ENCODE measurements around the gene MSH6.

MSH6 gene

DNA sequence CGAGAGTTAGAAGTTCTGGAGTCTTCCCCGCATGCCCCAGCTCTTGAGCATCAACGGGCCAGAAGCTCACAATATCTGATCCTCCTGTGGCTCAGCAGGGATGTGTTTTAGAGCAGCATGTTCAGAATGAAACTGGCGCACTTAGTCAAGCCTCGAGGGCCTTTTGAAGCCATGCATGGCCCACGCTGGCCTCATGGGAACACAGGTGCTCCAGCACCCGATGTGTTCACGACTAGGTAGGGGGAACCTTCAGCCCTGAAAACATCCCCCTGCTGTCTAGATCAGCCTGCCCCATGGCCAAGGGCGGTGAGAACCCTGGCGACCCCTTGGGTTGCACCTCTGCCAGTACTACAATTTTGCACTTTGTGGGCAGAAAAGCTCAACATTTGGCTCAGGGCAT, 32.8 kb downstream of the MSH6 start:
- ChIA-PET CTCF (no interaction called here), POLR2A (no interaction called here)
- DNase-seq (ENCODE audit: extremely low spot score) = no peak
- TF ChIP-seq SP1 (IDR thresholded peaks at IDR 0.05) (no peak), L3MBTL2 (conservative IDR thresholded peaks at IDR 0.05) (no peak), TARDBP (IDR thresholded peaks at IDR 0.05) (no peak), ARNT (IDR thresholded peaks at IDR 0.05) (no peak), FOXM1 (IDR thresholded peaks at IDR 0.05; ENCODE audit: borderline replicate concordance) (no peak), HDGF (IDR thresholded peaks at IDR 0.05; ENCODE audit: borderline replicate concordance) (no peak), ZNF384 (IDR thresholded peaks at IDR 0.05) (no peak), FOXK2 (IDR thresholded peaks at IDR 0.05) (no peak), NFRKB (IDR thresholded peaks at IDR 0.05) (no peak), CTBP1 (IDR thresholded peaks at IDR 0.05; ENCODE audit: borderline replicate concordance) (no peak), SUZ12 (IDR thresholded peaks at IDR 0.05) (no peak), LEF1 (IDR thresholded peaks at IDR 0.05; ENCODE audit: borderline replicate concordance) (no peak)
- TF ChIP-seq, protein P1, sequence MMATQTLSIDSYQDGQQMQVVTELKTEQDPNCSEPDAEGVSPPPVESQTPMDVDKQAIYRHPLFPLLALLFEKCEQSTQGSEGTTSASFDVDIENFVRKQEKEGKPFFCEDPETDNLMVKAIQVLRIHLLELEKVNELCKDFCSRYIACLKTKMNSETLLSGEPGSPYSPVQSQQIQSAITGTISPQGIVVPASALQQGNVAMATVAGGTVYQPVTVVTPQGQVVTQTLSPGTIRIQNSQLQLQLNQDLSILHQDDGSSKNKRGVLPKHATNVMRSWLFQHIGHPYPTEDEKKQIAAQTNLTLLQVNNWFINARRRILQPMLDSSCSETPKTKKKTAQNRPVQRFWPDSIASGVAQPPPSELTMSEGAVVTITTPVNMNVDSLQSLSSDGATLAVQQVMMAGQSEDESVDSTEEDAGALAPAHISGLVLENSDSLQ (IDR thresholded peaks at IDR 0.05) = no peak

DNA sequence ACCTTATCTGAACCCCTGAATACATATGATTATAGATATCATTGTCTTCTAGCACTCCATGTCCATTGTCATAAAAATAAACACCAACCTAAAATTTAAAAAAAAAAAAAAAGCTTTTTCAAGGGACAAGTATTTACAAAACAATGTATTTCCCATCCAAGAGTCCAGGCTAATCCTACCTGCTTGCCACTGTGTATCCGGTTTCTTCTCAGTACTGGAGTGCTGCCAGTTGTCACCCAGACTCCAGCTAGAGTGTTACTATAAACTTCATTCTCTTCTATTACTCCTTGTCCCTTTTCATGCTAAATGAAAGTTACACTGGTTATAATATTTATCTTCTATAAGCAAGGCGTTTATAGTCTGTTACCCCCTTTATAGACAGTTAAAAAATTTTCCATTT, 35.8 kb downstream of the MSH6 start:
- CTCF ChIA-PET = no interaction called here
- TF ChIP-seq CTBP1 (IDR thresholded peaks at IDR 0.05; ENCODE audit: borderline replicate concordance) (no peak), SP1 (IDR thresholded peaks at IDR 0.05) (no peak), TARDBP (IDR thresholded peaks at IDR 0.05) (no peak), FOXK2 (IDR thresholded peaks at IDR 0.05) (no peak), LEF1 (IDR thresholded peaks at IDR 0.05; ENCODE audit: borderline replicate concordance) (no peak), BHLHE40 (IDR thresholded peaks at IDR 0.05; ENCODE audit: borderline replicate concordance) (no peak), FOXM1 (IDR thresholded peaks at IDR 0.05; ENCODE audit: borderline replicate concordance) (no peak), NFRKB (IDR thresholded peaks at IDR 0.05) (no peak), L3MBTL2 (conservative IDR thresholded peaks at IDR 0.05) (no peak), ARNT (IDR thresholded peaks at IDR 0.05) (no peak), FOXA1 (IDR thresholded peaks at IDR 0.05) (no peak), ZNF384 (IDR thresholded peaks at IDR 0.05) (no peak), SUZ12 (IDR thresholded peaks at IDR 0.05) (no peak), HDGF (IDR thresholded peaks at IDR 0.05; ENCODE audit: borderline replicate concordance) (no peak), ELF4 (IDR thresholded peaks at IDR 0.05) (no peak)
- TF ChIP-seq, protein P1 (IDR thresholded peaks at IDR 0.05) = no peak
- POLR2A ChIA-PET = no interaction called here
- DNase-seq (ENCODE audit: extremely low spot score) = no peak

DNA sequence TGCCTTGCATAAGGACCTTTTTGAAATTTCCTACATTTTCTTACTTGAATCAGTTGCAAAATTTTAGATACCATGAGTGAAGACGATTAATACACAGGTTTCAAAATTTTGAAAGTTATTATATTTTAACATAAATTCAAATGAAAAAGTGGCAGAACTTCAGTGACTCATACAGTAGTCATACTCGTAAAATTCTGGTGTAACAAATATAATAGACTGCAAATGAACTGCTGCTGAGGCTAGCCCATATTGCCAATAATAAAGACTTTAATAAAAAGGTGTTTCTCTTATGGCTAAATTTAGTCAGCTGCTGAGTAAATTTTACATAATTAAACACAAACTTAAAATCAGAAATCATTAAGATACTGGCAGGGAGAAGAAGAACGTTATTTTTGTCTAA, 36.9 kb downstream of the MSH6 start:
- CTCF ChIA-PET = no interaction called here
- DNase-seq (ENCODE audit: extremely low spot score) = no peak
- TF ChIP-seq ELF4 (IDR thresholded peaks at IDR 0.05) (no peak), FOXM1 (IDR thresholded peaks at IDR 0.05; ENCODE audit: borderline replicate concordance) (no peak), TARDBP (IDR thresholded peaks at IDR 0.05) (no peak), SUZ12 (IDR thresholded peaks at IDR 0.05) (no peak), CTBP1 (IDR thresholded peaks at IDR 0.05; ENCODE audit: borderline replicate concordance) (no peak), LEF1 (IDR thresholded peaks at IDR 0.05; ENCODE audit: borderline replicate concordance) (no peak), ZNF384 (IDR thresholded peaks at IDR 0.05) (no peak), NFRKB (IDR thresholded peaks at IDR 0.05) (no peak), FOXK2 (IDR thresholded peaks at IDR 0.05) (no peak)
- POLR2A ChIA-PET = no interaction called here

DNA sequence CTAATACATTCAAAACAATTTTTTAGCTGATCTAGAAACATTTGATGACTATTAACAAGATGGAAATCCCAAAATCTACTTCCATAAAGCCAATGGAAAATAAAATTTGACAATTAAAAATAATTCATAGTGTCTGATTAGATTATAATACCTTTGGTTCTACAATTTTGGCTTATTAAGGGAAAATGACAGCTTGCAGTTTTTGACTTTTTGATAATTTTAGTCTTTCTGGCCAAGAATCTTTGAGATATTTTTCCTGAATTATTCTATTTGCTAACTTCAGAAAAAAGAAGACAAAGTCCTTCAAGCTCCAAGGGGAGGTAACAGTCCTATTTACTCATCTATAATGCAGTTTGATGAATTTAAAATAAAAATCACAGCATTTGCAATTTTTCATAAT, 39.6 kb downstream of the MSH6 start:
- no peak for DNase-seq (ENCODE audit: extremely low spot score)
- POLR2A ChIA-PET = no interaction called here
- CTCF ChIA-PET = interaction anchor here (0.5 kb wide), 1 partner anchor 16 kb away, joined by 3 read pairs; no protein-coding TSS in a partner anchor
- TF ChIP-seq L3MBTL2 (conservative IDR thresholded peaks at IDR 0.05) (no peak), CTBP1 (IDR thresholded peaks at IDR 0.05; ENCODE audit: borderline replicate concordance) (no peak), NFRKB (IDR thresholded peaks at IDR 0.05) (no peak), ARNT (IDR thresholded peaks at IDR 0.05) (no peak), LEF1 (IDR thresholded peaks at IDR 0.05; ENCODE audit: borderline replicate concordance) (no peak), FOXK2 (IDR thresholded peaks at IDR 0.05) (no peak), ELF4 (IDR thresholded peaks at IDR 0.05) (no peak), FOXM1 (IDR thresholded peaks at IDR 0.05; ENCODE audit: borderline replicate concordance) (no peak), HDGF (IDR thresholded peaks at IDR 0.05; ENCODE audit: borderline replicate concordance) (no peak), BHLHE40 (IDR thresholded peaks at IDR 0.05; ENCODE audit: borderline replicate concordance) (no peak), TARDBP (IDR thresholded peaks at IDR 0.05) (no peak)
- TF ChIP-seq, protein P1 (IDR thresholded peaks at IDR 0.05) = no peak

DNA sequence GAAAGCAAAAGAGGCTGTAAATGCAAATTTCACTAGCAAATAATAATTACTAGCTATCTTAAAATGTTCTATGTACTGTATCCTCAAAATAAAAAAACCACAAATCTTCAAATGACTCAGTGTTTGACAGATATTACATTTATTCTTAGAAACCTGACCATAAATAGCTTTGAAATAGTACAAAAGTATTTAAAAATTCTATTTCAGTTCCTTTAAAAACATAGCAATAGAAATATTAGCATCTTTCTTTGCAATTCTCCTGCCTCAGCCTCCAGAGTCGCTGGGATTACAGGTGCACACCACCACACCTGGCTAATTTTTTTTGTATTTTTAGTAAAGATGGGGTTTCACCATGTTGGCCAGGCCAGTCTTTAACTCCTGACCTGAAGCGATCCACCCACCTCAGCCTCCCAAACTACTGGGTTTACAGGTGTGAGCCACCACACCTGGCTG, 50.6 kb downstream of the MSH6 start:
- ChIA-PET POLR2A (no interaction called here), CTCF (no interaction called here)
- no peak for DNase-seq (ENCODE audit: extremely low spot score)
- TF ChIP-seq, protein P1 (IDR thresholded peaks at IDR 0.05) = no peak
- TF ChIP-seq BHLHE40 (IDR thresholded peaks at IDR 0.05; ENCODE audit: borderline replicate concordance) (no peak), L3MBTL2 (conservative IDR thresholded peaks at IDR 0.05) (no peak), TARDBP (IDR thresholded peaks at IDR 0.05) (no peak), CTBP1 (IDR thresholded peaks at IDR 0.05; ENCODE audit: borderline replicate concordance) (no peak), FOXM1 (IDR thresholded peaks at IDR 0.05; ENCODE audit: borderline replicate concordance) (no peak), NFRKB (IDR thresholded peaks at IDR 0.05) (no peak), SP1 (IDR thresholded peaks at IDR 0.05) (no peak), ZNF384 (IDR thresholded peaks at IDR 0.05) (no peak), FOXK2 (IDR thresholded peaks at IDR 0.05) (no peak), ARNT (IDR thresholded peaks at IDR 0.05) (no peak), LEF1 (IDR thresholded peaks at IDR 0.05; ENCODE audit: borderline replicate concordance) (no peak), SUZ12 (IDR thresholded peaks at IDR 0.05) (no peak), HDGF (IDR thresholded peaks at IDR 0.05; ENCODE audit: borderline replicate concordance) (no peak), ELF4 (IDR thresholded peaks at IDR 0.05) (no peak), FOXA1 (IDR thresholded peaks at IDR 0.05) (no peak)

Measured in HEK293T (cell line).